K562 (cell line): Measurements from ENCODE around the gene ARMC8. TPM values are rescaled to one million over a fixed set of nuclear protein-coding genes. Genes with fewer than 3 reads are reported as not detected.

Source experiments
- ATAC-seq: fragments of 200-7000 bp; cut with Tn5 transposase; 3 replicates; pipeline ENCODE4 v1.9.1; 2020; ENCODE audit warnings: moderate library complexity
- BruUV-seq: library from RNA; stranded (reverse); fragments of 400-500 nt; replicated peaks from 2 replicates; lab custom pipeline; 2021; lab: Mats Ljungman, UMichigan
- CTCF ChIA-PET: fragments of 300-600 bp; formaldehyde crosslinking; extraction: SDS; loops from one replicate; lab custom pipeline; 2021; ENCODE audit warnings: low intra/inter-chr PET ratio; lab: Yijun Ruan, JAX
- POLR2A ChIA-PET: fragments of 300-600, 350-650 bp; sonication (Branson Sonifier 250); formaldehyde crosslinking; extraction: SDS; loops from one replicate; lab custom pipeline; 2021; ENCODE audit warnings: antibody characterized with exemption, inconsistent platforms; lab: Yijun Ruan, JAX
- DNase-seq, 4 experiments: peaks; one replicate each; pipeline versions ENCODE4 v3.0.0 to v3.0.0-alpha.2; 2011 to 2018; ENCODE audit warnings: low spot score in 3 of 4, mixed read lengths in 3 of 4; ENCODE audit errors: extremely low read depth in 1 of 4
- FAIRE-seq: peaks from 2 replicates; lab custom pipeline; 2011; peaks lifted over from hg19 to GRCh38; lab: Jason Lieb, UNC
- H2AFZ ChIP-seq: 2 replicates; pipeline ENCODE4 v1.6.0; 2011; ENCODE audit warnings: low read depth, low read length, control low read depth, inconsistent platforms
- H3K27ac ChIP-seq: fragments of 200-600 bp; 3 replicates; pipeline ENCODE4 v1.8.0; 2011; ENCODE audit warnings: low read depth, mild to moderate bottlenecking, control low read depth, inconsistent platforms, low read length, moderate library complexity, mixed read lengths; ENCODE audit errors: extremely low read depth
- H3K27me3 ChIP-seq, 2 experiments: fragments of 300-600 bp in 1 of 2; 2 replicates in 1 of 2; 3 replicates in 1 of 2; pipeline versions ENCODE4 v1.6.0 to v1.8.0; 2011; ENCODE audit warnings: inconsistent platforms in 2 of 2, low read length in 2 of 2, mild to moderate bottlenecking in 1 of 2, mixed read lengths in 1 of 2, moderate library complexity in 1 of 2; ENCODE audit not compliant: control insufficient read depth in 2 of 2, insufficient read depth in 2 of 2
- H3K36me3 ChIP-seq: fragments of 300-600 bp; 3 replicates; pipeline ENCODE4 v1.8.0; 2011; ENCODE audit warnings: mild to moderate bottlenecking, low read length, inconsistent platforms; ENCODE audit not compliant: control insufficient read depth, insufficient read depth
- H3K4me1 ChIP-seq, 2 experiments: fragments of 200-600 bp in 1 of 2; replicated peaks in 1 of 2; 2 replicates in 1 of 2; 3 replicates in 1 of 2; pipeline versions ENCODE4 v1.5.1 to v1.8.0; 2011; ENCODE audit warnings: inconsistent platforms in 2 of 2, low read length in 2 of 2, mild to moderate bottlenecking in 1 of 2, mixed read lengths in 1 of 2, moderate library complexity in 1 of 2; ENCODE audit not compliant: control insufficient read depth in 2 of 2, insufficient read depth in 2 of 2
- H3K4me2 ChIP-seq: 2 replicates; pipeline ENCODE4 v1.6.1; 2011; ENCODE audit warnings: low read length, control low read depth, inconsistent platforms, mixed read lengths; ENCODE audit not compliant: insufficient read depth
- H3K4me3 ChIP-seq: fragments of 200-600 bp; sonication (generic), shearing (Covaris generic); 2 replicates; pipeline ENCODE4 v1.5.1; 2016; ENCODE audit warnings: control low read depth, inconsistent platforms
- H3K79me2 ChIP-seq: fragments of 200-600 bp; 3 replicates; pipeline ENCODE4 v1.8.0; 2011; ENCODE audit warnings: low read length, inconsistent platforms; ENCODE audit not compliant: control insufficient read depth, insufficient read depth
- H3K9ac ChIP-seq, 2 experiments: 2 replicates each; pipeline versions ENCODE4 v1.6.0 to v1.6.1; 2011; ENCODE audit warnings: low read depth in 2 of 2, low read length in 2 of 2, control low read depth in 1 of 2, inconsistent platforms in 1 of 2, mild to moderate bottlenecking in 1 of 2, mixed read lengths in 1 of 2; ENCODE audit not compliant: insufficient read depth in 1 of 2
- H3K9me1 ChIP-seq: one replicate; pipeline ENCODE4 v1.6.0; 2011; ENCODE audit warnings: inconsistent platforms, mild to moderate bottlenecking, low read length, moderate library complexity; ENCODE audit not compliant: control insufficient read depth, insufficient read depth
- H3K9me3 ChIP-seq: replicated peaks from 2 replicates; pipeline ENCODE4 v1.5.1; 2011; ENCODE audit warnings: low read depth, low read length, inconsistent platforms; ENCODE audit not compliant: control insufficient read depth, insufficient read depth
- H4K20me1 ChIP-seq: replicated peaks from 2 replicates; pipeline ENCODE4 v1.6.1; 2011; ENCODE audit warnings: low read length, inconsistent platforms, mixed read lengths; ENCODE audit not compliant: control insufficient read depth, insufficient read depth
- CBX5 ChIP-seq: IDR thresholded peaks from 2 replicates; pipeline ENCODE4 v1.6.1; 2014; ENCODE audit warnings: low read depth, borderline replicate concordance
- CREB1 ChIP-seq, 2 experiments: sonication (generic) in 1 of 2; formaldehyde crosslinking in 1 of 2; IDR thresholded peaks; 2 replicates each; pipeline versions ENCODE4 v1.6.1 to v1.8.0; 2012 to 2022; ENCODE audit warnings: inconsistent platforms in 1 of 2, mild to moderate bottlenecking in 1 of 2, missing genetic modification reagents in 1 of 2, moderate library complexity in 1 of 2
- HDAC6 ChIP-seq: IDR thresholded peaks from 2 replicates; pipeline ENCODE4 v1.6.1; 2012; ENCODE audit warnings: low read depth, mild to moderate bottlenecking, control low read depth, inconsistent platforms, low read length, moderate library complexity
- PHF21A ChIP-seq: fragments of 450-650 bp; IDR thresholded peaks from 2 replicates; pipeline ENCODE4 v1.6.1; 2017; ENCODE audit warnings: low read depth, borderline replicate concordance
- STAT5A ChIP-seq: IDR thresholded peaks from 2 replicates; pipeline ENCODE4 v1.6.1; 2012; ENCODE audit warnings: low read length, inconsistent platforms, borderline replicate concordance
- WHSC1 ChIP-seq: IDR thresholded peaks from one replicate; pipeline ENCODE4 v1.6.1; 2012; ENCODE audit warnings: low read length, control low read depth, inconsistent platforms
- ZC3H11A ChIP-seq: IDR thresholded peaks from 2 replicates; pipeline ENCODE4 v1.6.1; 2012; ENCODE audit warnings: low read depth, low read length, improper control_type of control experiment
- ZNF12 ChIP-seq: sonication (generic); formaldehyde crosslinking; IDR thresholded peaks from 2 replicates; pipeline ENCODE4 v1.4.0; 2020; ENCODE audit warnings: mild to moderate bottlenecking, missing genetic modification reagents
- ZNF253 ChIP-seq: fragments of 250-450 bp; sonication (Bioruptor Pico); conservative IDR thresholded peaks from 2 replicates; pipeline ENCODE4 v1.6.1; 2021; ENCODE audit warnings: mild to moderate bottlenecking
- ZNF77 ChIP-seq: fragments of 250-450 bp; sonication (Bioruptor Pico); IDR thresholded peaks from 2 replicates; pipeline ENCODE4 v1.5.0; 2020
- WGBS: fragments of 100-300 bp; shearing (Covaris generic); methylation state at CpG from one replicate; pipeline ENCODE4 v1.1.6; 2016; ENCODE audit warnings: low coverage, mixed read lengths; ENCODE audit not compliant: insufficient coverage; ENCODE audit errors: missing lambda C conversion rate; 5-methylcytosine and 5-hydroxymethylcytosine counted together
- in situ Hi-C: fragments of 300-500 bp; cut with MboI; formaldehyde crosslinking; loops from 4 replicates; pipeline ENCODE4 v1.15.0; 2018; ENCODE audit warnings: inconsistent platforms, mixed read lengths
- intact Hi-C: fragments of 100-400 bp; cut with micrococcal nuclease; formaldehyde crosslinking; loops from 2 replicates; pipeline ENCODE4 v1.14.2; 2022
- polyA plus RNA-seq, 8 experiments: library from polyadenylated mRNA; depleted of rRNA in 4 of 8; stranded (reverse) in 5 of 8; unstranded in 3 of 8; fragments of >200 nt; fragmentation: Nextera tagmentation in 2 of 8; fragmentation: Illumina TruSeq in 1 of 8; extraction: Ambion mirVana in 2 of 8; extraction: Trizol in 1 of 8; gene quantifications; 2 replicates each; pipeline versions ENCODE4 v1.2.1 to v1.2.3, GENCODE V29; 2011 to 2014; ENCODE audit warnings: inconsistent platforms in 1 of 8, missing spikeins in 1 of 8
- total RNA-seq, 7 experiments: library from RNA; depleted of rRNA in 6 of 7; stranded (reverse); fragments of >200 nt in 6 of 7; fragmentation: Illumina TruSeq in 2 of 7; extraction: Trizol in 2 of 7; gene quantifications; 2 replicates each; pipeline versions ENCODE4 v1.2.1 to v1.2.3, GENCODE V29; 2011 to 2021; ENCODE audit warnings: low replicate concordance in 1 of 7
- TF ChIP-seq, protein P1 (sequence below): fragments of 250-450 bp; sonication (Bioruptor Pico); IDR thresholded peaks from 2 replicates; pipeline ENCODE4 v1.8.0; 2022; ENCODE audit warnings: inconsistent platforms
- TF ChIP-seq, protein P2 (sequence below): fragments of 150-350 bp; IDR thresholded peaks from 2 replicates; pipeline ENCODE4 v1.6.1; 2014; ENCODE audit warnings: low read depth, mild to moderate bottlenecking, low read length, borderline replicate concordance

Gene ARMC8
- total and polyA plus RNA-seq, 9 of the 15 experiments (the other 6 are each of a cell fraction or from before 2014, with no cell fraction given) = 22.4 to 76.1 (median 37.3) TPM

- BruUV-seq = no TSS peak
- H3K27me3 ChIP-seq = no peaks in the 10 kb centered on the region
- 95% methylated on average over 4 of the region's 4 CpGs for WGBS
- no peak for FAIRE-seq
- H3K4me1 ChIP-seq = no peaks in the 10 kb centered on the region; a peak in 1 of 5 replicates
- H3K79me2 ChIP-seq = peaks cover 58% of the 10 kb centered on the region
- intact Hi-C loops (no loop called here), in situ Hi-C loops (no loop called here)
- H3K9me1 ChIP-seq = no peaks in the 10 kb centered on the region
- DNase-seq = no peak
- H4K20me1 ChIP-seq = no peaks in the 10 kb centered on the region
- ChIA-PET POLR2A (no interaction called here), CTCF (no interaction called here)
- no peaks in the 10 kb centered on the region for H3K9me3 ChIP-seq
- H3K36me3 ChIP-seq = peaks cover 55% of the 10 kb centered on the region
- H3K4me3 ChIP-seq = no peak overlapping the region
- no peak overlapping the region for H3K27ac ChIP-seq
- no peak for ATAC-seq
- no peak overlapping the region for H3K9ac ChIP-seq
- H2AFZ ChIP-seq = no peak overlapping the region
- TF ChIP-seq, protein P1, sequence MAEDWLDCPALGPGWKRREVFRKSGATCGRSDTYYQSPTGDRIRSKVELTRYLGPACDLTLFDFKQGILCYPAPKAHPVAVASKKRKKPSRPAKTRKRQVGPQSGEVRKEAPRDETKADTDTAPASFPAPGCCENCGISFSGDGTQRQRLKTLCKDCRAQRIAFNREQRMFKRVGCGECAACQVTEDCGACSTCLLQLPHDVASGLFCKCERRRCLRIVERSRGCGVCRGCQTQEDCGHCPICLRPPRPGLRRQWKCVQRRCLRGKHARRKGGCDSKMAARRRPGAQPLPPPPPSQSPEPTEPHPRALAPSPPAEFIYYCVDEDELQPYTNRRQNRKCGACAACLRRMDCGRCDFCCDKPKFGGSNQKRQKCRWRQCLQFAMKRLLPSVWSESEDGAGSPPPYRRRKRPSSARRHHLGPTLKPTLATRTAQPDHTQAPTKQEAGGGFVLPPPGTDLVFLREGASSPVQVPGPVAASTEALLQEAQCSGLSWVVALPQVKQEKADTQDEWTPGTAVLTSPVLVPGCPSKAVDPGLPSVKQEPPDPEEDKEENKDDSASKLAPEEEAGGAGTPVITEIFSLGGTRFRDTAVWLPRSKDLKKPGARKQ = no peak
- TF ChIP-seq CBX5 (no peak), ZNF12 (CRISPR knock-in tag) (no peak), PHF21A (no peak), ZC3H11A (no peak), ZNF77 (CRISPR knock-in tag) (no peak), ZNF253 (no peak), HDAC6 (no peak), WHSC1 (no peak), CREB1 (IDR thresholded peaks at IDR 0.05) (no peak), CREB1 (CRISPR knock-in tag; IDR thresholded peaks at IDR 0.05) (no peak), STAT5A (no peak)
- TF ChIP-seq, protein P2, sequence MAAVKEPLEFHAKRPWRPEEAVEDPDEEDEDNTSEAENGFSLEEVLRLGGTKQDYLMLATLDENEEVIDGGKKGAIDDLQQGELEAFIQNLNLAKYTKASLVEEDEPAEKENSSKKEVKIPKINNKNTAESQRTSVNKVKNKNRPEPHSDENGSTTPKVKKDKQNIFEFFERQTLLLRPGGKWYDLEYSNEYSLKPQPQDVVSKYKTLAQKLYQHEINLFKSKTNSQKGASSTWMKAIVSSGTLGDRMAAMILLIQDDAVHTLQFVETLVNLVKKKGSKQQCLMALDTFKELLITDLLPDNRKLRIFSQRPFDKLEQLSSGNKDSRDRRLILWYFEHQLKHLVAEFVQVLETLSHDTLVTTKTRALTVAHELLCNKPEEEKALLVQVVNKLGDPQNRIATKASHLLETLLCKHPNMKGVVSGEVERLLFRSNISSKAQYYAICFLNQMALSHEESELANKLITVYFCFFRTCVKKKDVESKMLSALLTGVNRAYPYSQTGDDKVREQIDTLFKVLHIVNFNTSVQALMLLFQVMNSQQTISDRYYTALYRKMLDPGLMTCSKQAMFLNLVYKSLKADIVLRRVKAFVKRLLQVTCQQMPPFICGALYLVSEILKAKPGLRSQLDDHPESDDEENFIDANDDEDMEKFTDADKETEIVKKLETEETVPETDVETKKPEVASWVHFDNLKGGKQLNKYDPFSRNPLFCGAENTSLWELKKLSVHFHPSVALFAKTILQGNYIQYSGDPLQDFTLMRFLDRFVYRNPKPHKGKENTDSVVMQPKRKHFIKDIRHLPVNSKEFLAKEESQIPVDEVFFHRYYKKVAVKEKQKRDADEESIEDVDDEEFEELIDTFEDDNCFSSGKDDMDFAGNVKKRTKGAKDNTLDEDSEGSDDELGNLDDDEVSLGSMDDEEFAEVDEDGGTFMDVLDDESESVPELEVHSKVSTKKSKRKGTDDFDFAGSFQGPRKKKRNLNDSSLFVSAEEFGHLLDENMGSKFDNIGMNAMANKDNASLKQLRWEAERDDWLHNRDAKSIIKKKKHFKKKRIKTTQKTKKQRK = no peak
- TF ChIP-seq, all 486 proteins: peak for 0
- no peak overlapping the region for H3K4me2 ChIP-seq
These were observed 33.7 kb downstream of the ARMC8 start for GRCh38 chr3:138220788-138221187.
